ENCODE measurements around the gene CCKAR. TPM values are rescaled to one million over a fixed set of nuclear protein-coding genes. Genes with fewer than 3 reads are reported as not detected.

Gene CCKAR, protein sequence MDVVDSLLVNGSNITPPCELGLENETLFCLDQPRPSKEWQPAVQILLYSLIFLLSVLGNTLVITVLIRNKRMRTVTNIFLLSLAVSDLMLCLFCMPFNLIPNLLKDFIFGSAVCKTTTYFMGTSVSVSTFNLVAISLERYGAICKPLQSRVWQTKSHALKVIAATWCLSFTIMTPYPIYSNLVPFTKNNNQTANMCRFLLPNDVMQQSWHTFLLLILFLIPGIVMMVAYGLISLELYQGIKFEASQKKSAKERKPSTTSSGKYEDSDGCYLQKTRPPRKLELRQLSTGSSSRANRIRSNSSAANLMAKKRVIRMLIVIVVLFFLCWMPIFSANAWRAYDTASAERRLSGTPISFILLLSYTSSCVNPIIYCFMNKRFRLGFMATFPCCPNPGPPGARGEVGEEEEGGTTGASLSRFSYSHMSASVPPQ
- 4.3 and 13.7 TPM in 2 replicates for total RNA-seq (ENCODE audit: low replicate concordance)
- long read RNA-seq, partial matches to known transcripts: 1 of 1 reads
- long read RNA-seq, other reads (novel, unspliced or antisense): 0 of 1 reads

GRCh38 chr4:26490111-26490959 lies at the start of gene CCKAR:
CCKAR (minus strand) TSS chr4:26490484; CDS start chr4:26490267, 217 bp downstream.
- peak within 1 kb of the TSS; percentile 58 for H3K4me3 Mint-ChIP-seq
- H3K27me3 Mint-ChIP-seq: peaks cover 37% of the 10 kb centered on the region
- H3K9me3 Mint-ChIP-seq: no peaks in the 10 kb centered on the region
- H3K27ac Mint-ChIP-seq: no peak within 1 kb of the TSS
- peak; percentile 51 for DNase-seq (ENCODE audit: extremely low spot score, unreplicated experiment)
- TF ChIP-seq CTCF (conservative IDR thresholded peaks at IDR 0.05): no peak
- no peaks in the 10 kb centered on the region for H3K36me3 Mint-ChIP-seq
- peaks cover 22% of the 10 kb centered on the region for H3K4me1 Mint-ChIP-seq (ENCODE audit: unreplicated experiment)

GRCh38 chr4:26533685-26534084 lies 43.4 kb upstream of the CCKAR start:
- no peak overlapping the region for H3K27ac Mint-ChIP-seq
- no peak for TF ChIP-seq CTCF (conservative IDR thresholded peaks at IDR 0.05)
- DNase-seq (ENCODE audit: extremely low spot score, unreplicated experiment): no peak
- no peaks in the 10 kb centered on the region for H3K4me1 Mint-ChIP-seq (ENCODE audit: unreplicated experiment)
- H3K9me3 Mint-ChIP-seq: no peaks in the 10 kb centered on the region
- H3K36me3 Mint-ChIP-seq: no peaks in the 10 kb centered on the region
- H3K4me3 Mint-ChIP-seq: no peak overlapping the region
- H3K27me3 Mint-ChIP-seq: no peaks in the 10 kb centered on the region

- Mint-ChIP-seq H3K27me3 (no peaks in the 10 kb centered on the region), H3K27ac (no peak overlapping the region), H3K9me3 (no peaks in the 10 kb centered on the region), H3K4me1 (ENCODE audit: unreplicated experiment) (no peaks in the 10 kb centered on the region), H3K4me3 (no peak overlapping the region), H3K36me3 (no peaks in the 10 kb centered on the region)
- no peak for DNase-seq (ENCODE audit: extremely low spot score, unreplicated experiment)
- no peak for TF ChIP-seq CTCF (conservative IDR thresholded peaks at IDR 0.05)
Measured at GRCh38 chr4:26531491-26532116, 41.3 kb upstream of the CCKAR start.

GRCh38 chr4:26530099-26530498 lies 39.8 kb upstream of the CCKAR start:
- Mint-ChIP-seq H3K9me3 (no peaks in the 10 kb centered on the region), H3K27me3 (no peaks in the 10 kb centered on the region), H3K27ac (no peak overlapping the region), H3K4me1 (ENCODE audit: unreplicated experiment) (no peaks in the 10 kb centered on the region), H3K4me3 (no peak overlapping the region), H3K36me3 (no peaks in the 10 kb centered on the region)
- no peak for TF ChIP-seq CTCF (conservative IDR thresholded peaks at IDR 0.05)
- no peak for DNase-seq (ENCODE audit: extremely low spot score, unreplicated experiment)

DNA sequence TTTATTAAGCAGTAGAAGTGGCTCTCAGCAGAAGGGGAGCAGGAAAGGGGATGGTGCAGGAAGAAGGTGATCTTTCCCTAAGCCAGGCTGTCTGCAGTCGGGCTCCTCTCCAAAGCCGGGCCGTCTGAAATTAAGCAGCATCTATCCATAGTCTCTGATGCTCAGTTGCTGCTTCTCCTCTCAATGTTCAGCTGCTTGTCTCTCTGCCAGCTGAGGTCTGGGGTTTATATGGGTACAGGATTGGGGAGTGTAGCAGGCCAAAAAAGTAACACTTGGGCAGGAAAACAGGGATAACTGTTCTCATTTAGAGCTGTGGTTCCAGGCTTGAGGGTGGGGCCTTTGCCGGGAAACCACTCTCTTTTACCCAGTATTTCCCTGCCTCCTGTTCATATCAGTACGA lies 39.2 kb upstream of the CCKAR start:
- TF ChIP-seq CTCF (conservative IDR thresholded peaks at IDR 0.05): no peak
- Mint-ChIP-seq H3K36me3 (no peaks in the 10 kb centered on the region), H3K9me3 (no peaks in the 10 kb centered on the region), H3K27me3 (no peaks in the 10 kb centered on the region), H3K4me1 (ENCODE audit: unreplicated experiment) (no peaks in the 10 kb centered on the region), H3K4me3 (no peak overlapping the region), H3K27ac (no peak overlapping the region)
- no peak for DNase-seq (ENCODE audit: extremely low spot score, unreplicated experiment)
